GM18517 (cell line): Measurements from ENCODE around the gene LY6G6D.

Source experiments
- ATAC-seq: cut with Tn5 transposase; IDR thresholded peaks from one replicate; pipeline ENCODE4 v1.9.1; 2021; ENCODE audit warnings: mild to moderate bottlenecking, moderate library complexity; ENCODE audit not compliant: unreplicated experiment

LY6G6D gene

GRCh38 chr6:31761343-31761742, 46.2 kb downstream of the LY6G6D start:
- ATAC-seq, result no peak

- no peak for ATAC-seq
Measured at GRCh38 chr6:31762356-31762755, 47.2 kb downstream of the LY6G6D start, which contains the start of gene SAPCD1. Gene SAPCD1, plus strand, starts transcription at chr6:31762656. Its CDS starts 399 bp downstream, at chr6:31763055.

GRCh38 chr6:31762878-31763618, 47.9 kb downstream of the LY6G6D start:
- no peak for ATAC-seq

DNA sequence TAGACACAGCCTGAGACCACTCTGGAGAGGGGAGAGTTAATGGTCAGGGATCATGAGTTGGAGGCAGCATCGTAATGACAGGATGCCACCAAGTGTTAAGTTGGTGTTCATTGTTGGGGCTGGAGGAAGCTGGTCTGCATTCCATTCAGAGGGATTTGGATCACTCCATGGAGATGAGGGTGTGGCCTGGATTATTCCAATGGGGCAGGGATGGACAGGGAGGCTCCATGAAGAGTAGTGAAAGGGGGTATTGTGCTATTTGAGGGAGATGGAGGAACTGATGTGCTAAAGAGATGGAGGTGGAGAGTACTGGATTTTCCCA, 48.4 kb downstream of the LY6G6D start:
- no peak for ATAC-seq

GRCh38 chr6:31764198-31764597, 49.0 kb downstream of the LY6G6D start:
- no peak for ATAC-seq

DNA sequence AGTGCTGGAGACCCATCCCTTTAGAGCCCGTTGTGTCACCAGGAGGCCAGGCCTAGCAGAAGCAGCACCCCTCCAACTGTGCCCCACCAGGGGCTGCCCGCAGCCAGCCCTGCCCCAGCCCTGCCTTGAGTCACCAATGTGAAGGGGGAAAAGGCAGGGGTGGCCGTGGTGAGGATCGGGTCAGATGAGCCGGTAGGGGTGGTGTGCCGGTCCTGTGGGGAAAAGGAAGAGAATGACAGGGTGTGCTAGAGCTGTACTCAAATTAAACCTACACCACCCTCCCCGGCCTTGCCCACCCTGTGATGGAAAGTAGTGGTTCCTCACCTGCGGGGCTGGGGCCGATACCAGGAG, 50.4 kb downstream of the LY6G6D start:
- no peak for ATAC-seq

- ATAC-seq, result no peak
Measured at GRCh38 chr6:31765910-31766794, 51.0 kb downstream of the LY6G6D start.

- ATAC-seq, result no peak
Measured at GRCh38 chr6:31767096-31767645, 52.0 kb downstream of the LY6G6D start.
